ENCODE results near the gene USPL1.

GRCh38 chr13:30638301-30638700 is 20.6 kb downstream of the USPL1 start:
- TF ChIP-seq POLR2A (IDR thresholded peaks at IDR 0.05; ENCODE audit: extremely low read depth, insufficient read length) (no peak), CTCF (IDR thresholded peaks at IDR 0.05; ENCODE audit: low read depth, low read length) (no peak)
